Mesendoderm (in vitro differentiated cells): ENCODE results near the gene ASXL1.
"Not testable (repeated sequence)": the region's sequence is repeated elsewhere in the genome, so short reads cannot be mapped to it uniquely, and the experiment has no call there.

ENCODE experiments used
- DNase-seq: peaks from one replicate; pipeline ENCODE4 v3.0.0; 2013
- H2AK5ac ChIP-seq: 2 replicates; pipeline ENCODE4 v1.6.1; 2013; ENCODE audit warnings: low read length, inconsistent platforms
- H2BK120ac ChIP-seq: 2 replicates; pipeline ENCODE4 v1.6.1; 2013; ENCODE audit warnings: low read depth, mild to moderate bottlenecking, low read length, moderate library complexity, mixed read lengths
- H2BK15ac ChIP-seq: replicated peaks from 2 replicates; pipeline ENCODE4 v1.6.1; 2013; ENCODE audit warnings: low read depth, mild to moderate bottlenecking, moderate library complexity
- H2BK5ac ChIP-seq: 2 replicates; pipeline ENCODE4 v1.6.1; 2013; ENCODE audit warnings: low read length, inconsistent platforms
- H3K18ac ChIP-seq: 2 replicates; pipeline ENCODE4 v1.6.1; 2013; ENCODE audit warnings: mild to moderate bottlenecking, low read length, mixed read lengths
- H3K23ac ChIP-seq: one replicate; pipeline ENCODE4 v1.6.1; 2013; ENCODE audit warnings: low read length
- H3K27ac ChIP-seq: 2 replicates; pipeline ENCODE4 v1.5.1; 2013; ENCODE audit warnings: low read depth, mild to moderate bottlenecking, inconsistent platforms, low read length, moderate library complexity
- H3K27me3 ChIP-seq: 2 replicates; pipeline ENCODE4 v1.6.1; 2013; ENCODE audit warnings: low read length, control low read depth, mild to moderate bottlenecking, inconsistent platforms; ENCODE audit not compliant: insufficient read depth, poor library complexity
- H3K36me3 ChIP-seq: 2 replicates; pipeline ENCODE4 v1.6.1; 2013; ENCODE audit warnings: low read length, inconsistent platforms; ENCODE audit not compliant: control insufficient read depth, insufficient read depth
- H3K4ac ChIP-seq: one replicate; pipeline ENCODE4 v1.6.1; 2013; ENCODE audit warnings: low read depth, mild to moderate bottlenecking, low read length, moderate library complexity
- H3K4me1 ChIP-seq: 2 replicates; pipeline ENCODE4 v1.6.1; 2013; ENCODE audit warnings: low read depth, low read length, inconsistent platforms; ENCODE audit not compliant: control insufficient read depth
- H3K4me2 ChIP-seq: 2 replicates; pipeline ENCODE4 v1.6.1; 2013; ENCODE audit warnings: low read length
- H3K4me3 ChIP-seq: 2 replicates; pipeline ENCODE4 v1.5.1; 2013; ENCODE audit warnings: mild to moderate bottlenecking, low read length
- H3K56ac ChIP-seq: one replicate; pipeline ENCODE4 v1.6.1; 2013; ENCODE audit warnings: low read length
- H3K79me1 ChIP-seq: 2 replicates; pipeline ENCODE4 v1.6.1; 2013; ENCODE audit warnings: low read length, inconsistent platforms
- H3K79me2 ChIP-seq: 2 replicates; pipeline ENCODE4 v1.6.1; 2013; ENCODE audit warnings: mild to moderate bottlenecking, low read length; ENCODE audit not compliant: control insufficient read depth, insufficient read depth
- H3K9ac ChIP-seq: 2 replicates; pipeline ENCODE4 v1.6.1; 2013; ENCODE audit warnings: low read length, inconsistent platforms
- H4K5ac ChIP-seq: one replicate; pipeline ENCODE4 v1.6.1; 2013; ENCODE audit warnings: low read length
- H4K8ac ChIP-seq: one replicate; pipeline ENCODE4 v1.6.1; 2013; ENCODE audit warnings: low read depth, mild to moderate bottlenecking, control low read depth, low read length, moderate library complexity
- WGBS: extraction: QIAGEN DNeasy Blood & Tissue Kit; methylation state at CpG from one replicate; pipeline ENCODE4 v1.1.7; 2013; ENCODE audit warnings: low lambda C conversion rate, missing lambda C conversion rate; ENCODE audit not compliant: insufficient coverage; ENCODE audit errors: extremely low coverage; 5-methylcytosine and 5-hydroxymethylcytosine counted together

Gene ASXL1

GRCh38 chr20:32380037-32380436, 21.9 kb downstream of the ASXL1 start:
- no CpG with 5 or more reads among the region's 9 CpGs for WGBS
- H3K79me2 ChIP-seq, H3K9ac ChIP-seq, DNase-seq, H3K56ac ChIP-seq, H4K8ac ChIP-seq, H2BK5ac ChIP-seq, H3K4ac ChIP-seq, H3K36me3 ChIP-seq, H3K27me3 ChIP-seq, H3K4me1 ChIP-seq, H3K4me2 ChIP-seq, H3K23ac ChIP-seq, H4K5ac ChIP-seq, H2BK15ac ChIP-seq, H3K18ac ChIP-seq, H3K27ac ChIP-seq, H2AK5ac ChIP-seq, H3K4me3 ChIP-seq, H2BK120ac ChIP-seq, H3K79me1 ChIP-seq: not testable (repeated sequence)

- Histone ChIP-seq H3K56ac (no peak overlapping the region), H4K8ac (no peak overlapping the region), H3K4ac (no peak overlapping the region), H3K36me3 (no peaks in the 10 kb centered on the region), H3K4me2 (no peak overlapping the region), H3K18ac (no peak overlapping the region), H2AK5ac (no peak overlapping the region), H3K4me1 (no peaks in the 10 kb centered on the region), H2BK120ac (no peak overlapping the region), H3K79me2 (no peaks in the 10 kb centered on the region), H3K23ac (no peak overlapping the region), H3K9ac (no peak overlapping the region), H3K27me3 (no peaks in the 10 kb centered on the region), H3K27ac (no peak overlapping the region), H3K79me1 (no peaks in the 10 kb centered on the region), H2BK5ac (no peak overlapping the region), H3K4me3 (no peak overlapping the region), H2BK15ac (no peak overlapping the region), H4K5ac (no peak overlapping the region)
- DNase-seq = no peak
- WGBS = no CpG with 5 or more reads among the region's 3 CpGs
Observed at GRCh38 chr20:32380745-32381144, 22.6 kb downstream of the ASXL1 start.

DNA sequence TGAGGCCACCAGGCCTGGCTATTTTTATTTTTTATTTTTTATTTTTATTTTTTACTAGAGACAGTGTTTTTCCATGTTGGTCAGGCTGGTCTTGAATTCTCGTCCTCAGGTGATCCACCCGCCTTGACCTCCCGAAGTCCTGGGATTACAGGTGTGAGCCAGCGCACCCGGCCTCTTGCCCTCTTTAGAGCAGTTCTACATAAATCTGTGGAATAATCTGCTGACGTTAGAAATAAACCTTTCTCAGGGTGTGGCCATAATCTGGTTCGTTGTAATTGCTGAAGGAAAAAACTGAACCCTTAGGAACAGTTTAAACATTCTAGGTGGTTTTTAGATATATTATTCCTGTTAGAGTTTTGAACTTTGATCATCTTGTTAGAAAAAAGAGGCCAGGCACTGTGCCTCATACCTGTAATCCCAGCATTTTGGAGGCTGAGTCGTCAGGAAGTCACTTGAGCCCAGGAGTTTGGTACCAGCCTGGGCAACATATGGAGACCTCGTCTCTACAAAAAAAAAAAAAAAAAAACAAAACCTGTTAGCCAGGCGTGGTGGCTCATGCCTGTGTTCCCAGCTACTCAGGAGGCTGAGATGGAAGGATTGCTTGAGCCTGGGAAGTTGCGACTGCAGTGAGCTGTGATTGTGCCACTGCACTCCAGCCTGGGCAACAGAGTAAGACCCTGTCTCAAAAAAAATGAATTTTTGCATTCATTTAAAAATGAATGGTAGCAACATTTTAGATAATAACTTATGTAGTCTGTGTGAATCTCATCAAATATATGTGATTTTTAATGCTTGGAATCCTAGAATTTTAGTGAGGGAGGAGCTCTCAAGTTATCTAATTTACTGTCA, 24.2 kb downstream of the ASXL1 start:
- no peaks in the 10 kb centered on the region for H3K36me3 ChIP-seq
- H3K4me3 ChIP-seq = no peak overlapping the region
- H3K9ac ChIP-seq = no peak overlapping the region
- no peak overlapping the region for H3K4ac ChIP-seq
- no peaks in the 10 kb centered on the region for H3K4me1 ChIP-seq
- H2BK5ac ChIP-seq = no peak overlapping the region
- no peak overlapping the region for H3K27ac ChIP-seq
- H4K5ac ChIP-seq = no peak overlapping the region
- H3K79me1 ChIP-seq = no peaks in the 10 kb centered on the region
- H3K23ac ChIP-seq = no peak overlapping the region
- no peaks in the 10 kb centered on the region for H3K79me2 ChIP-seq
- no CpG with 5 or more reads among the region's 11 CpGs for WGBS
- no peak for DNase-seq
- no peak overlapping the region for H3K56ac ChIP-seq
- H2AK5ac ChIP-seq = no peak overlapping the region
- H3K18ac ChIP-seq = no peak overlapping the region
- no peak overlapping the region for H3K4me2 ChIP-seq
- H3K27me3 ChIP-seq = no peaks in the 10 kb centered on the region
- no peak overlapping the region for H2BK15ac ChIP-seq
- H2BK120ac ChIP-seq = no peak overlapping the region
- no peak overlapping the region for H4K8ac ChIP-seq

DNA sequence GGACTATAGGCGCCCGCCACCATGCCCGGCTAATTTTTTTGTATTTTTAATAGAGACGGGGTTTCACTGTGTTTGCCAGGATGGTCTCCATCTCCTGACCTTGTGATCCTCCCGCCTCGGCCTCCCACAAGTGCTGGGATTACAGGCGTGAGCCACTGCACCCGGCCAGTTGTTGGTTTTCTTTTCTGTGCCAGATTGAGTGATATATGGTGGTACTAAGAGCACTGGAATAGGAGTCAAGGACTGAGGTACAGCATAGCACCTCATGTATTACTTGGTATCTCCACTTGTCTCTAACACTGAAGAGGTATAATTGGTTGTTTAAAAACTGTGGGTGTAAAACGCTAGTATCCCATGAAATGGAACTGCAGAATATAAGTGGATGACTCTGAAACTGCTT, 25.3 kb downstream of the ASXL1 start:
- not testable (repeated sequence) for H3K4me2 ChIP-seq, H3K18ac ChIP-seq, H3K79me2 ChIP-seq, H3K4ac ChIP-seq, H2BK120ac ChIP-seq, H3K36me3 ChIP-seq, H4K5ac ChIP-seq, H2BK15ac ChIP-seq, H3K4me1 ChIP-seq, H3K23ac ChIP-seq, H3K4me3 ChIP-seq, DNase-seq, H2BK5ac ChIP-seq, H2AK5ac ChIP-seq, H3K27ac ChIP-seq, H4K8ac ChIP-seq, H3K79me1 ChIP-seq, H3K56ac ChIP-seq, H3K27me3 ChIP-seq, H3K9ac ChIP-seq
- no CpG with 5 or more reads among the region's 9 CpGs for WGBS

DNA sequence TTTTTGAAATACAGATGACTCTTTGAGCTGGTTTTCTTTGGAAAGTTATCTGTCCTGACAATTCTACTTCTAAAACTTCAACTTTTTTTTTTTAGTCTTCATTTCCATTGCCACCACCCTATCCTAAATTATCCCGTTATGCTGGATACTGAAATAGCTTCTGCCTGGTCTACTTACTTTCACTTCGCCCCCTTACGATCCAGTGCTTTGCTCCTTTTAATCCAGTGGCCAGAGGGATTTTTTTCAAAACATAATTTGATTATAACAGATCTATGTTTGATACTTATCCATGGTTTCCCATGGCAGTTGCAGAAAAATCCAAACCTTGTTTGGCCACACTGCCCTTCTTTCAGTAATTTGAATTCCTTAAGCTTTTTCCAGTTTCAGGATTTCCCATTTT, 27.4 kb downstream of the ASXL1 start:
- WGBS = no CpG with 5 or more reads among the region's 3 CpGs
- Histone ChIP-seq H3K4me3 (no peak overlapping the region), H3K79me1 (peaks cover 2% of the 10 kb centered on the region), H2BK5ac (no peak overlapping the region), H3K27ac (no peak overlapping the region), H3K36me3 (no peaks in the 10 kb centered on the region), H4K8ac (no peak overlapping the region), H2AK5ac (no peak overlapping the region), H3K9ac (no peak overlapping the region), H3K27me3 (no peaks in the 10 kb centered on the region), H3K4me2 (no peak overlapping the region), H2BK15ac (no peak overlapping the region), H3K4ac (no peak overlapping the region), H3K4me1 (no peaks in the 10 kb centered on the region), H2BK120ac (no peak overlapping the region), H3K18ac (no peak overlapping the region), H3K23ac (no peak overlapping the region), H3K56ac (no peak overlapping the region), H3K79me2 (no peaks in the 10 kb centered on the region), H4K5ac (no peak overlapping the region)
- DNase-seq = no peak

GRCh38 chr20:32386091-32386490, 28.0 kb downstream of the ASXL1 start:
- H3K27ac ChIP-seq = no peak overlapping the region
- no peak overlapping the region for H4K5ac ChIP-seq

More at GRCh38 chr20:32386091-32386490, 28.0 kb downstream of the ASXL1 start:
- Histone ChIP-seq H3K9ac (no peak overlapping the region), H2BK5ac (no peak overlapping the region), H4K8ac (no peak overlapping the region), H3K4me2 (no peak overlapping the region), H3K4ac (no peak overlapping the region), H3K27me3 (no peaks in the 10 kb centered on the region), H3K23ac (no peak overlapping the region), H3K18ac (no peak overlapping the region), H3K36me3 (no peaks in the 10 kb centered on the region), H2BK15ac (no peak overlapping the region), H2AK5ac (no peak overlapping the region), H3K4me3 (no peak overlapping the region), H3K56ac (no peak overlapping the region), H2BK120ac (no peak overlapping the region), H3K79me2 (no peaks in the 10 kb centered on the region), H3K4me1 (no peaks in the 10 kb centered on the region), H3K79me1 (peaks cover 2% of the 10 kb centered on the region)
- DNase-seq = no peak
- no CpG with 5 or more reads among the region's 1 CpG for WGBS
